SK-N-SH (cell line): ENCODE data around the gene HTR3A. TPM values are rescaled to one million over a fixed set of nuclear protein-coding genes. Genes with fewer than 3 reads are reported as not detected.

ENCODE experiments used
- CTCF ChIA-PET: fragments of 300-600, 350-600 bp; formaldehyde crosslinking; extraction: SDS; loops from one replicate; lab custom pipeline; 2021; lab: Yijun Ruan, JAX
- POLR2A ChIA-PET: fragments of 350-600 bp; sonication (Branson Sonifier 250); formaldehyde crosslinking; extraction: SDS; loops from one replicate; lab custom pipeline; 2020; ENCODE audit warnings: antibody characterized with exemption, inconsistent platforms; lab: Yijun Ruan, JAX
- DNase-seq: peaks from one replicate; pipeline ENCODE4 v3.0.0; 2012
- H2AFZ ChIP-seq: fragments of 200-600 bp; sonication (generic); 2 replicates; pipeline ENCODE4 v1.8.1; 2016; ENCODE audit warnings: antibody characterized with exemption, mild to moderate bottlenecking, low read depth
- H3F3A ChIP-seq: fragments of 200-600 bp; sonication (generic); replicated peaks from 2 replicates; pipeline ENCODE3; 2016; ENCODE audit warnings: antibody characterized with exemption, mild to moderate bottlenecking; ENCODE audit not compliant: insufficient read depth
- H3K27ac ChIP-seq, 2 experiments: fragments of 200-500 bp in 1 of 2; fragments of 200-600 bp in 1 of 2; sonication (Bioruptor generic) in 1 of 2; sonication (generic), shearing (Covaris generic) in 1 of 2; 2 replicates each; pipeline versions ENCODE4 v1.5.1 to v1.6.1; 2014 to 2016; ENCODE audit warnings: low read depth in 2 of 2, inconsistent platforms in 1 of 2, low read length in 1 of 2, mild to moderate bottlenecking in 1 of 2, mixed read lengths in 1 of 2
- H3K27me3 ChIP-seq: fragments of 200-600 bp; sonication (generic), shearing (Covaris generic); 2 replicates; pipeline ENCODE4 v1.6.1; 2016; ENCODE audit warnings: mixed run types; ENCODE audit not compliant: insufficient read depth
- H3K36me3 ChIP-seq, 2 experiments: fragments of 200-500 bp in 1 of 2; fragments of 200-600 bp in 1 of 2; sonication (Bioruptor generic) in 1 of 2; sonication (generic) in 1 of 2; replicated peaks in 1 of 2; 2 replicates each; pipeline versions ENCODE3 to v1.5.1; 2014 to 2016; ENCODE audit warnings: low read length in 1 of 2, mild to moderate bottlenecking in 1 of 2; ENCODE audit not compliant: insufficient read depth in 2 of 2, control insufficient read depth in 1 of 2
- H3K4me1 ChIP-seq, 2 experiments: fragments of 200-500 bp in 1 of 2; fragments of 200-600 bp in 1 of 2; sonication (Bioruptor generic) in 1 of 2; sonication (generic), shearing (Covaris generic) in 1 of 2; 2 replicates each; pipeline versions ENCODE4 v1.5.1 to v1.6.1; 2014 to 2016; ENCODE audit warnings: low read depth in 1 of 2, low read length in 1 of 2, mixed run types in 1 of 2; ENCODE audit not compliant: insufficient read depth in 2 of 2, control insufficient read depth in 1 of 2
- H3K4me2 ChIP-seq: fragments of 200-600 bp; sonication (generic), shearing (Covaris generic); 2 replicates; pipeline ENCODE4 v1.6.1; 2017; ENCODE audit warnings: mixed run types
- H3K4me3 ChIP-seq, 2 experiments: fragments of 200-500 bp in 1 of 2; fragments of 200-600 bp in 1 of 2; sonication (Bioruptor generic) in 1 of 2; sonication (generic), shearing (Covaris generic) in 1 of 2; 2 replicates each; pipeline versions ENCODE4 v1.5.1 to v1.8.1; 2014 to 2016; ENCODE audit warnings: low read depth in 2 of 2, inconsistent platforms in 1 of 2, low read length in 1 of 2, mild to moderate bottlenecking in 1 of 2, mixed read lengths in 1 of 2, moderate library complexity in 1 of 2
- H3K79me2 ChIP-seq: fragments of 200-600 bp; sonication (generic); 2 replicates; pipeline ENCODE4 v1.8.1; 2017; ENCODE audit warnings: mild to moderate bottlenecking; ENCODE audit not compliant: insufficient read depth
- H3K9ac ChIP-seq: fragments of 200-600 bp; sonication (generic); 2 replicates; pipeline ENCODE4 v1.6.1; 2017; ENCODE audit warnings: mixed run types
- H3K9me2 ChIP-seq: fragments of 200-600 bp; sonication (generic); 2 replicates; pipeline ENCODE4 v1.6.1; 2017; ENCODE audit warnings: mixed run types
- H3K9me3 ChIP-seq: fragments of 200-600 bp; sonication (generic); 2 replicates; pipeline ENCODE4 v1.6.1; 2017; ENCODE audit warnings: mixed run types, mild to moderate bottlenecking, moderate library complexity
- H4K20me1 ChIP-seq: fragments of 200-600 bp; sonication (generic); 2 replicates; pipeline ENCODE4 v1.6.1; 2017; ENCODE audit warnings: mild to moderate bottlenecking, mixed run types; ENCODE audit not compliant: insufficient read depth
- CHD2 ChIP-seq: fragments of 150-350 bp; IDR thresholded peaks from 2 replicates; pipeline ENCODE4 v1.6.1; 2018; ENCODE audit warnings: low read length; ENCODE audit not compliant: partially characterized antibody
- CTCF ChIP-seq: fragments of 200-600 bp; sonication (generic); IDR thresholded peaks from 2 replicates; pipeline ENCODE4 v1.6.1; 2017; ENCODE audit warnings: antibody characterized with exemption, mild to moderate bottlenecking, moderate library complexity
- FOXM1 ChIP-seq: IDR thresholded peaks from 2 replicates; pipeline ENCODE4 v1.4.0; 2012; ENCODE audit warnings: low read depth, mild to moderate bottlenecking
- JUND ChIP-seq: IDR thresholded peaks from 2 replicates; pipeline ENCODE4 v1.4.0; 2012
- MAX ChIP-seq: IDR thresholded peaks from 2 replicates; pipeline ENCODE4 v1.4.0; 2012; ENCODE audit warnings: low read depth
- MEF2A ChIP-seq: IDR thresholded peaks from 2 replicates; pipeline ENCODE4 v1.4.0; 2012; ENCODE audit warnings: low read depth, borderline replicate concordance
- MXI1 ChIP-seq: IDR thresholded peaks from 2 replicates; pipeline ENCODE4 v1.6.1; 2012; ENCODE audit warnings: mild to moderate bottlenecking, low read depth, low read length, improper control_type of control experiment
- NFIC ChIP-seq: IDR thresholded peaks from 2 replicates; pipeline ENCODE4 v1.4.0; 2012; ENCODE audit warnings: borderline replicate concordance
- PBX3 ChIP-seq: IDR thresholded peaks from 2 replicates; pipeline ENCODE4; 2012
- RAD21 ChIP-seq: IDR thresholded peaks from 2 replicates; pipeline ENCODE4 v1.6.1; 2012; ENCODE audit warnings: mild to moderate bottlenecking, low read length
- RFX5 ChIP-seq: IDR thresholded peaks from 2 replicates; pipeline ENCODE4 v1.6.1; 2012; ENCODE audit warnings: mild to moderate bottlenecking, improper control_type of control experiment, low read length
- RXRA ChIP-seq: IDR thresholded peaks from 2 replicates; pipeline ENCODE4 v1.4.0; 2012; ENCODE audit warnings: low read depth, mild to moderate bottlenecking, borderline replicate concordance
- SMC3 ChIP-seq: IDR thresholded peaks from 2 replicates; pipeline ENCODE4 v1.6.1; 2012; ENCODE audit warnings: low read depth, low read length, improper control_type of control experiment
- TCF12 ChIP-seq: IDR thresholded peaks from 2 replicates; pipeline ENCODE4 v1.4.0; 2012
- TEAD4 ChIP-seq: IDR thresholded peaks from 2 replicates; pipeline ENCODE4 v1.4.0; 2012; ENCODE audit warnings: mild to moderate bottlenecking, borderline replicate concordance; ENCODE audit not compliant: insufficient read depth
- YY1 ChIP-seq: IDR thresholded peaks from 2 replicates; pipeline ENCODE4 v1.4.0; 2012; ENCODE audit warnings: low read depth, mild to moderate bottlenecking
- ZBTB33 ChIP-seq: IDR thresholded peaks from 2 replicates; pipeline ENCODE4 v1.4.0; 2012; ENCODE audit warnings: low read depth, borderline replicate concordance
- WGBS: methylation state at CpG from one replicate; pipeline ENCODE4 v1.1.6; 2017; ENCODE audit warnings: low lambda C conversion rate; 5-methylcytosine and 5-hydroxymethylcytosine counted together
- polyA plus RNA-seq, 3 experiments: library from polyadenylated mRNA; depleted of rRNA; stranded (reverse); fragments of >200 nt; gene quantifications; 2 replicates each; pipeline ENCODE4 v1.2.3, GENCODE V29; 2012
- TF ChIP-seq, protein P1 (sequence below): IDR thresholded peaks from 2 replicates; pipeline ENCODE4 v1.4.0; 2012; ENCODE audit warnings: low read depth, borderline replicate concordance

The HTR3A gene
- polyA plus RNA-seq, 1 of the 3 experiments (the other 2 are of a cell fraction), result not detected

DNA sequence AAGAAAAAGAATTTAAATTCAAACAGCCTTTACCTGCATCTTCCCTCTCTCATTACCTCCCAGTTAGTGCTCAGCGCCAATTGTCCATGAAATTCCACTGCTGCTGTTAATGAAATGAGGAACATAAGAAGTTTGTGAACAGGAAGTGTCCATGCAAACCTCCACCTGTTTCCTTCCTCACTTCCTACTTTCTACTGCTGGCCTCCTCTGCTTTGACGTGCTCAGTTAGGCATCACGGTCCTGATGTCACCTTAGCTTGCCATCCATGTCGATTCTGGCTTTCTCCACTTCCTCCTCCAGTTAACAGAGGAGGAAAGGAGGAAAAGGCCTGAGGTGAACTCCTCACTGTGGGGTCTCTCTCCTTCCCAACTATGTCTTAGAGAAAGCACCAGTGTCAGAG, 26.9 kb upstream of the HTR3A start:
- Histone ChIP-seq H3K27me3 (no peaks in the 10 kb centered on the region), H3K4me1 (peaks cover 0 to 15% of the 10 kb centered on the region in 2 experiments; a peak in 1 of 4 replicates), H3K4me2 (no peak overlapping the region), H3K9me3 (no peaks in the 10 kb centered on the region), H3K79me2 (no peaks in the 10 kb centered on the region), H3K36me3 (no peaks in the 10 kb centered on the region), H3K9me2 (no peaks in the 10 kb centered on the region), H3F3A (no peaks in the 10 kb centered on the region), H3K4me3 (no peak overlapping the region), H3K9ac (no peak overlapping the region), H2AFZ (no peak overlapping the region), H4K20me1 (no peaks in the 10 kb centered on the region), H3K27ac (no peak overlapping the region)
- ChIA-PET CTCF (interaction anchor here (1.1 kb wide), 1 partner anchor 7 kb away, joined by 3 read pairs; no protein-coding TSS in a partner anchor), POLR2A (no interaction called here)
- no peak for DNase-seq
- 35% methylated on average over 4 of the region's 4 CpGs for WGBS
- TF ChIP-seq YY1, result no peak
- no peak for TF ChIP-seq PBX3
- TF ChIP-seq MEF2A, result no peak
- no peak for TF ChIP-seq RAD21
- no peak for TF ChIP-seq RFX5
- TF ChIP-seq, protein P1, sequence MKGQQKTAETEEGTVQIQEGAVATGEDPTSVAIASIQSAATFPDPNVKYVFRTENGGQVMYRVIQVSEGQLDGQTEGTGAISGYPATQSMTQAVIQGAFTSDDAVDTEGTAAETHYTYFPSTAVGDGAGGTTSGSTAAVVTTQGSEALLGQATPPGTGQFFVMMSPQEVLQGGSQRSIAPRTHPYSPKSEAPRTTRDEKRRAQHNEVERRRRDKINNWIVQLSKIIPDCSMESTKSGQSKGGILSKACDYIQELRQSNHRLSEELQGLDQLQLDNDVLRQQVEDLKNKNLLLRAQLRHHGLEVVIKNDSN, result no peak
- no peak for TF ChIP-seq NFIC
- no peak for TF ChIP-seq SMC3
- TF ChIP-seq MXI1, result no peak
- no peak for TF ChIP-seq JUND
- no peak for TF ChIP-seq CHD2
- no peak for TF ChIP-seq MAX
- TF ChIP-seq FOXM1, result no peak

GRCh38 chr11:113949891-113950290, 25.0 kb upstream of the HTR3A start:
- H3K79me2 ChIP-seq, result no peaks in the 10 kb centered on the region
- CTCF ChIA-PET, result interaction anchor here (1.1 kb wide), 1 partner anchor 8 kb away, joined by 3 read pairs; no protein-coding TSS in a partner anchor
- no peak for DNase-seq
- TF ChIP-seq CTCF (no peak), MEF2A (no peak), TEAD4 (no peak), TCF12 (no peak), PBX3 (no peak), ZBTB33 (no peak), RXRA (no peak)
- TF ChIP-seq, protein P1, result no peak

More at GRCh38 chr11:113949891-113950290, 25.0 kb upstream of the HTR3A start:
- Histone ChIP-seq H3K4me2 (no peak overlapping the region), H3K27ac (no peak overlapping the region), H3F3A (no peaks in the 10 kb centered on the region), H3K9me2 (no peaks in the 10 kb centered on the region), H3K9ac (no peak overlapping the region), H3K4me3 (no peak overlapping the region), H3K27me3 (no peaks in the 10 kb centered on the region), H2AFZ (no peak overlapping the region), H4K20me1 (no peaks in the 10 kb centered on the region), H3K36me3 (no peaks in the 10 kb centered on the region), H3K4me1 (peaks cover 0 to 15% of the 10 kb centered on the region in 2 experiments; a peak in 1 of 4 replicates), H3K9me3 (no peaks in the 10 kb centered on the region)
- POLR2A ChIA-PET, result interaction anchor here (0.6 kb wide), 1 partner anchor 109 kb away, joined by 3 read pairs; no protein-coding TSS in a partner anchor
- 40% methylated on average over 4 of the region's 4 CpGs for WGBS
